DND-41 (cell line): ENCODE data around the gene PSKH1.

Experiments
- CTCF ChIP-seq: IDR thresholded peaks from 2 replicates; pipeline ENCODE4 v1.5.1; 2012; ENCODE audit warnings: borderline replicate concordance, low read length, moderate library complexity, mild to moderate bottlenecking; ENCODE audit not compliant: poor library complexity, severe bottlenecking; ENCODE audit errors: extremely low read depth
- EZH2 ChIP-seq: IDR thresholded peaks from 3 replicates; pipeline ENCODE4 v1.6.1; 2012; ENCODE audit warnings: borderline replicate concordance, low read depth, mild to moderate bottlenecking, moderate library complexity, low read length, inconsistent platforms; ENCODE audit not compliant: severe bottlenecking

DNA sequence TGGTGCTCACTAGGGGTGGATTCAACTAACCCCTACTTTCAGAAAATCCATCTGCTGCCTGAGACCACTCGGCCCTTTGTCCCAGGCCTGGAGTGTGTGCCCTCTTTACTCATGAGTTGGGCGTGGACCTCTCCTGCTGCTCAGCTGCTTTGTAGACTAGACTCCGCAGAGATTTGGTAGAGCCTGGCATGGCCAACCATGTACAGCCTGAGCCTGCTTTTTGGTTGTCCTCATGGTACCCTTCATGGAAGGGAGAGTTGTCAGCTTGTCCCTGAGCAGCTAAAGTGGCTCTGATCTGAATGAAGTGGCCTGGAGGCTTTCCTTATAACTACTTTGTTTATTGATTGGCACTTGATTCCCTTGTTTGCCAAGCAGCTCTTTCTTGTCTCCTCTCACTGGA is 18.7 kb upstream of the PSKH1 start:
- TF ChIP-seq CTCF = no peak
- no peak for TF ChIP-seq EZH2
